HG03469 (cell line): Measurements from ENCODE around the gene AK9.
"Not testable (repeated sequence)": the region's sequence is repeated elsewhere in the genome, so short reads cannot be mapped to it uniquely, and the experiment has no call there.

Source experiments
- ATAC-seq: cut with Tn5 transposase; IDR thresholded peaks from one replicate; pipeline ENCODE4 v1.9.1; 2021; ENCODE audit warnings: mild to moderate bottlenecking, moderate library complexity, moderate number of reproducible peaks; ENCODE audit not compliant: unreplicated experiment

Gene AK9

DNA sequence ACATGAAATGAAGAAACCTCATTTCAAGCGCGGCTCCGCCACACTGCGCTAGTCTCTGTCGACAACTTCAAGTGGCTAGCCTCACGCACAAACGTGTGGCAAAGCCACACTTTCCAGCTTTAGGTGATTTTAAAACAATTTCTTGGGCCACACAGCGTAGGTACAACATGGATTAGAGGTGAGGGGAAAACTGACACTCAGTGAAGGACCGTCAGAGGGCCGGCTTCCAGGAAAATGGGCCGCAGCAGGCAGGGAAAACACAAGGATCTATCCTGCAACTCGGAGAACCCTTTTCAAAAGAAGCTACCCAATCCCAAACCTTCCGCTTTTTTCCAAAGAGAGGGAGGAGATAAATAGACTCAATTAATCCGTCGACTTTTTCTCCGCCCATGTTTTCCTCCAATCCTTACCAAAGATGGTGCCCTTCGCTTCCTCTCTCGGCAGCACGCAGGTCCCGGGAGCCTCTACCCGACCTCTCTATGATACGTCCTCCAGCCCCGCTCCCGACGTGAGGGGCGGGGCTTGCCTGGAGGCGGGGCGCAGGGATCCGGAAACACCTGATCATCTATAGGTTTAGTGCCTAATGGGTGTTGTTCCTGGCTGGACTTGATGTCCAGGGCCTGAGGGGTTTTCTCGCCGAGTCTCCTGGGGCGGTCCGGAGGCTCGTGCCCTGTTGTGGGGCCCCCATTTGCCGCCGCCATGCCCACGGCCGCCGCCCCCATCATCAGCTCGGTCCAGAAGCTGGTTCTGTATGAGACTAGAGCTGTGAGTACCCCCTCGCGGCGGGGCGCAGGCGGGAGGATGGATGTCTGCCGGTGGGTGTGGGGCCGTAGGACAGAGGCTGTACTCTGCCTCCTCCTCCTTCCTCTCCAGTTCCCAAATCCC, at the start of gene AK9, which contains the start of gene FIG4:
Gene AK9, minus strand, starts transcription at position 466 of the 885 bp plus-strand sequence. CDS start 15,457 bp downstream, outside the sequence.
Gene FIG4, plus strand, starts transcription at position 560 of the 885 bp plus-strand sequence. Its CDS starts 140 bp downstream, at position 700.
- ATAC-seq: peak; percentile 81

DNA sequence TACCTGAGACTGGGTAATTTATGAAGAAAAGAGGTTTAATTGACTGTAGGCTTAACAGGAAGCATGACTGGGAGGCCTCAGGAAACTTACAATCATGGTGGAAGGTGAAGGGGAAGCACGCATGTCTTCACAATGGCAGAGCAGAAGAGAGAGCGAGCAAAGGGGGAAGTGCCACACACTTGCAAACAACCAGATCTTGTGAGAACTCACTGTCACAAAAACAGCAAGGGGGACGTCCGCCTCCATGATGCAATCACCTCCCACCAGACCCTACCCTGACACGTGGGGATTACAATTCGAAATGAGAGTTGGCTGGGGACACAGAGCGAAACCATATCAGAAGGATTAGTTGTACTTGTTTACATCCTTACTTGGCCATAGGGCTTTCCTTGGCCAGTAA, 49.8 kb upstream of the AK9 start:
- no peak for ATAC-seq

DNA sequence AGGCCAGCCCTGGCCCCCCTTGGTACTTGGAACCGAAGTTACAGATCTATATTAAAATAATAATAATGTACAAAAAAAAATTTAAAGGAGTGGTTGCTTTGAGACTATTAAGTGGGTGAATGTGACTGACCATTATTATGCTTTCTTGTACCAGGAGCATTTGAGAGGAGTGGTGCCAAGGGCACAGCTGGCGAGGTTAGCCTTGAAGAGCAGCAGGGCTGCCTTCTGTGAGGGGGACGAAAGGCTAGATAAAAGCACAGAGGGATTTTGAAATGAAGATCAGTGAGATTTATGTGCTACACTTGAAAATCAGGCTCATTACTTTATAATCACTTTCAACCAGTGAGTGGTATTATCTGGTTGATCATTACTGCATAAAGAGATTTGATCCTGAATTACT, 48.7 kb upstream of the AK9 start:
- ATAC-seq: no peak

DNA sequence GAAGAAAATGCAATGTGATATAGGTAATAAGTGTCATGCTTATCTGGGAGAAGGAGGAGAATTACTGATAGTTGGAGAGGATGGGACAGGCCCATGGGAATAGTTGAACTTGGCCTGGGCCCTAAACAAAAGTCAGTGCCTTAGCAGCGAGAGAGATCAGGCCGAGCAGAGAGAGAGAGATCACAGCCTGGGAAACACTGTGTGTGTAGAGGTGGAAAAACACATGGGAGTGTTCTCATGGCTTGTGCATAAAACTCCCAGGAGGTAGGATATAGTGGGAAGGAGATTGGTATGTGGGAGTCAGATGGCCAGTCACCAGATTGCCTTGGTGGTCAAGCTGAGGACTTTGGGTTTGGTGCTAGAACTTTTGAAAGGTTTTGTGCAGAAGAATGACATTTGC, 47.7 kb upstream of the AK9 start:
- no peak for ATAC-seq

DNA sequence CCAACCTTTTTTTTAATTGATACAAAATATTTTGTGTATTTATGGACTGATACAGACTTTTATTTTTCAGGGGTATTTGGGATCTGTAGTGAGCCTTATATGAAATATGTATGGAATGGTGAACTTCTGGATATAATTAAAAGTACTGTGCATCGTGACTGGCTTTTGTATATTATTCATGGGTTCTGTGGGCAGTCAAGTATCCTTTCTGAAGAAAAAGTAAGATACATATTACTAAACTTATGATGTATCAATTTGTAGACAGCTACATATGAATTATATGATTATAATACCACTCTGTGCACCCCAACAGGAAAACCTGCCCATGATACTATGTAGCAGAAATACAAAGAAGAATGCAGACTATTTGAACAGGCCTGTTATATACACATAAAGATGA, 47.3 kb upstream of the AK9 start:
- no peak for ATAC-seq

DNA sequence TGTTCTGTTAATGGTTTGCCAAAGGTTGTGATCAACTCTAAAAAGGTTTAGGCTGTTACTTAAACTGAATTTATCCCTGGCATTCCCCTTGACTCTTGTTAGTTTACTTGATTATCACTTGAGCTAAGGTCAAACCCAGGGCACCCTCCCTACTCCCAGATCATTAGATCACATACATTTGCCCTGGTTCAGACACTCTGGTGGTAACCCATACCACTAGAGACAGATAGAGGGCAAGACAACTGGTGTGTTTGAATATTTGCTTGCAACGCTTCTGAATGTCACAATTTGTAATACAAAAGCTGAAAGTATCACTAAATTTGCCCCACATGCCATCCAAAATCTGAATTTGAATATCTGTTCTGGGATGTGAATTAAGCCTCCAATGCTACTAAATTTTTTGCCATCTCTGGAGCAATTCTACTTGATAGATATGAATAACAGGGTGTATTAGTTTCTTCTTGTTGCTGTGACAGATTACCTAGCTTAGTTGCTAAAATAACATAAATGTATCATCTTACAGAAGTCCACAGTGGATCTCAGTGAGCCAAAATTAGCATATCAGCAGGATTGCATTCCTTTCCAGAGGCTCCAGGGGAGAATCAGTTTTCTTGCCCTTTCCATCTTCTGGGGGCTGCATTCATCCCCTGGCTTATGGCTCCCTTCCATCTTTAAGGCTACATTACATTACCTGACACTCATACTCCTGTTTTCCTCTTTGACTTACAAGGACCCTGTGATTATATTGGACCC, 45.4 kb upstream of the AK9 start:
- no peak for ATAC-seq

DNA sequence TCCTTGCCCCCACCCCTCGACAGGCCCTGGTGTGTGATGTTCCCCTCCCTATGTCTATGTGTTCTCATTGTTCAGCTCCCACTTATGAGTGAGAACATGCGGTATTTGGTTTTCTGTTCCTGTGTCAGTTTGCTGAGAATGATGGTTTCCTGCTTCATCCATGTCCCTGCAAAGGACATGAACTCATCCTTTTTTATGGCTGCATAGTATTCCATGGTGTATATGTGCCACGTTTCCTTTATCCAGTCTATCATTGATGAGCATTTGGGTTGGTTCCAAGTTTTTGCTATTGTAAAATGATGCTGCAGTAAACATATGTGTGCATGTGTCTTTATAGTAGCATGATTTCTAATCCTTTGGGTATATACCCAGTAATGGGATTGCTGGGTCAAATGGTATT, 34.2 kb upstream of the AK9 start:
- not testable (repeated sequence) for ATAC-seq

DNA sequence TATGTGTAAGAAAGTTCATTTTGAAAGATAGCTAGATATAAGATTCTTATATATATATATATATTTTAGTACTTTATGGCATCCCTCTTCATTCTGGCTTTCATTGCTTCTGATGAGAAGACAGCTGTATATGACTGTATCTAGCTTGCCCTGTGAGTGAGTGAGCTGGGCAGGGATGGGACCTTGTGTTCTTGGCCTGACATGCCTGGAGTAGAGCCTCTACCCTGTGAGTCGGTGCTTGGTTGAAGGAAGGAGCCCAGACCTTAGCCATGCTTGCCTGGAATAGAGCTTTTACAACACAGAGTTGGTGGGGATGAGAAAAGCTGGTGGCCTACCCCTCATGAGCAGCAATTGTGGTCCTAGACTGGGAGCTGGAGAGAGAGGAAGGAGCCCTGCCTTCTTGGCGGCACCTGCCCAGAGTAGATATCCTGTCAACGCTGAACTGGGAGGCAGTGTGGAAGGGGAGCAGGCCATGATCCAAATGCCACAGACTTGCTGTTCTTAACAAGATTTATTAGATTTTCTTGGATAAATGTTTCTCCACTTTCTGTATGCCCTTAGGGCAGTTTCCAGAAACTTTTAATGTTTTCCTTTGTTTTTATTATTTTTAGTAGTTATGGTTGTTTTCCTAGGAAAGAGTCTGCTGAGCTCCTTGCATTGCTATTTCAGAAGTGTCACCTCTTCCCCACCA, 31.7 kb upstream of the AK9 start:
- ATAC-seq: no peak

DNA sequence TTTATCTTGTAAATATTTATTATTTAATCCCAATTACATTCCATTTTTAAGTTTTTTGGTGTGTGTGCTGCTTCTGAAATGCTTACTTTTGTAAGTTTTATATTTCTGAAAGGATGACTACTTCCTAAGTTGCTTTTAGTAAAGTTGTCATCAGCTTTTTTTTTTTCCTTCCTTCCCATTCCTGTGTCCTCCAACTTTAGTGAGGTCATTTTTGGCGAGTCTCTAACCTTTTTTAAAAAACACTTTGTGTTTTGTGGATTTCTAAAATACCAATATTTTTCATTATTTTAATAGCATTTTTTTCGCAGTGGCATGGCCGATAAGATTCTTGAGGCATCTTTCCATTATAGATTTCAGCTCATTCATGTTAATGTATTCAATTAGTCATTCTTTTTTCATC, 31.0 kb upstream of the AK9 start:
- ATAC-seq: no peak

DNA sequence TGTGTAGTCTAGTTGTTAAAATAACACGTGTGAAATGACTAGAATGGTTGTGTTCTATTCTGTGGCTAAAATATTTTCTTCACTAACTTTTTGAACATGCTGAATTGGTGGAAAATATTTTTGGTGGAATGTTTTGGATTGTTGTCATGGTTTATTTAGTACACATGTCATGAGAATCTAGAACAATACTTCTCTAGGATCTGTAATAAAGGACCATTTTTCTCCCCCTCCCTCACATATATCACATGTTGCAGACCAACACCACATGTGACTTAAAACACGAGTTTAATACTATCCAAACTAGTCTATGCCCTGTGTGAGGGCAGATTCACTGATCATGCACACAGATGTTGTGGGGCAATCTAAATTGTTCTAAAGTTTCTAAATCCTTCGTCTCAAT, 29.3 kb upstream of the AK9 start:
- ATAC-seq: no peak

DNA sequence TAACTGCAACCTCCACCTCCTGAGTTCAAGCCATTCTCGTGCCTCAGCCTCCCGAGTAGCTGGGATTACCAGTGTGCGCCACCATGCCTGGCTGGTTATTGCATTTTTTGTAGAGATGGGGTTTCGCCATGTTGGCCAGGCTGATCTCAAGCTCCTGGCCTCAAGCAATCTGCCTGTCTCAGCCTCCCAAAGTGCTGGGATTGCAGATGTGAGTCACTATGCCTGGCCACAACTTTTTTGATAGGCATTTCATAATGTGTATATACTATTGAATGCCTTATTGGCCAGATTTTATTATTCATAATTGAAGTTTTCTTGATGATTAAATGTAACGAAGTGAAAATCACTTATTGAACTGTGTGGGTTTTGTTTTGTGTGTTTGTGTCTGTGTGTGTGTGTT, 28.0 kb upstream of the AK9 start:
- ATAC-seq: no peak

DNA sequence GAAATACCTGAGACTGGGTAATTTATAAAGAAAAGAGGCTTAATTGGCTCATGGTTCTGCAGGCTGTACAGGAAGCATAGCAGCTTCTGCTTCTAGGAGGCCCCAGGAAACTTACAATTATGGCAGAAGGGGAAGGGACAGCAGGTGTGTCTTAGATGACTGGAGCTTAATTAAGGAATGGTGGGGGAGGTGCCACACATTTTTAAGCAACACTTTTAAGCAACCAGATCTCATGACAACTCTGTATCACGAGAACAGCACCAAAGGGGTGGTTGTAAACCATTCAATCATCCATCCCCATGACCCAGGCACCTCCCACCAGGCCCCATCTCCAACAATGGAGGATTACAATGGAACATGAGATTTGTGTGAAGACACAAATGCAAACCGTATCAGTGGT, 27.0 kb upstream of the AK9 start:
- ATAC-seq: no peak

DNA sequence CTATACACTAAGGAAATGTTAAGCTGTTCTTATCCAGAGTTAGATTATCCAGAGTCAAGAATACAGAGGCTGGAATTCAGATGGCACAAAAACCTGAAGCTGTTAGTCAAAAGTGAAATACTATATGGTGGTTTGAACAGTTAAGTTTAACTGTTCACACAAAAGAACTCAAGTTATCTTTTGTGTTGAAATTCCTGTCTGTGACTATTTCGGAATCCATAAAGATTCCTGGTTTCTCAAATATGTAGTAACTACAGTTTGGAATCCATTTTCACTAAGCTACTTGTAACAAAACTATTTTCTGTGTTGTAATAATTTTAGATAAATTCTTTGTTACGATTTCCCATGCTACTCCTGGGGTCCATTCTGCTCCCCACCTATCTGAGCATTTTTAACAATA, 24.6 kb upstream of the AK9 start:
- no peak for ATAC-seq

DNA sequence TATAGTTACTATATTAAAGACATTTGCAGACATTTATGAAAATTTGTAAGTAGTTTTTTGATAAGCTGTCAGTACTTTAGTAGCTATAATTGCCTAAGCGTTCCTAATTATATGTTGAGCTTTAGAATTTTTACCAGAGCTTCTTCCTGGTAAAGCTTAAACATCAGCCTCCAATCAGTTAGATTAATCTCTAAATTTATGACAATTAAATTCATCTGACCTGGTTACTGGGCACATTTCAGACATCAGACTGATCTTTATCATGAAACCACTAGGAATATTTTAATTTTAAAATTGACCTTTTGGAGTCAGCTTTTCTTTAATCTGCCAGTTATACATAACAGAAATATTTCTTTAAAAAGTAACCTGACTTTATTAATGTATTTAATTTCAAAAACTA, 23.6 kb upstream of the AK9 start:
- ATAC-seq: no peak

DNA sequence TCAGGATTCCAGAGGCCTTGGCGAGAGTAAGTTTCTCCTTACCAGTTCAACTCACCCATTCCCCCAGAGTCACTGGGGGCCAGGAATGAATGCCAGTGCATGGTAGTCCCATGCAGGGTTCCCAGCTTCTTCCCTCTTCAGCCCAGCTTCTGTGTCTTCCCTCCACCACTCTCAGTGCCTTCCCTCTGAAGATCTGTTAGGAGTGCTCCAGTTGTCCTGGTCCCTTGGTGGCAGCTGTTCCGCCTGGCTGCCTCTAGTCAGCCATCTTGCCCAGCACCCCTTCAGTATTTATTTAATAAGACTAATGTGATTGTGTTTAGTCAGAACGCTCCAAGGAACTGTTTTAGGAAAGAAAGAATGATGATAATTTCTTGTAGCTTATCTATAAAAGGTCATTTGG, 23.2 kb upstream of the AK9 start:
- no peak for ATAC-seq

DNA sequence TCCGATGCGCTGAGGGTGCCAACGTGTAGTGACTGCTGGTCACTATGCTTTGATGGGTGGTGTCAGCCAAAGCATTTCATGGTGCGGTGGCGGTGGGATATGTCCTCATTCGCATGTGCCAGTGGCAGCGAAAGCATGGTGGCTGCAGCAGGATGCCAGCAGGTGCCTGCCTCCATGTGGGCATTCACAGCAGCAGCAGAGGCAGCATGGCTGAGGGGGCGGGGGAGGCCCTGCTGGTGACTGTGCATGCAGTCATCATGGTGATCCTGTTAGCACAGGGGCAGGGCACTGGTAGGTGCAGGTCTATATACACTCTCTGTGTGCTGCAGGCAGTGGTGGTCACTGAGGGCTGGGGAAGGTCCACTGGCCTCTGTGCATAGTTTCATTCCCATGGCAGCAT, 22.1 kb upstream of the AK9 start:
- no peak for ATAC-seq

DNA sequence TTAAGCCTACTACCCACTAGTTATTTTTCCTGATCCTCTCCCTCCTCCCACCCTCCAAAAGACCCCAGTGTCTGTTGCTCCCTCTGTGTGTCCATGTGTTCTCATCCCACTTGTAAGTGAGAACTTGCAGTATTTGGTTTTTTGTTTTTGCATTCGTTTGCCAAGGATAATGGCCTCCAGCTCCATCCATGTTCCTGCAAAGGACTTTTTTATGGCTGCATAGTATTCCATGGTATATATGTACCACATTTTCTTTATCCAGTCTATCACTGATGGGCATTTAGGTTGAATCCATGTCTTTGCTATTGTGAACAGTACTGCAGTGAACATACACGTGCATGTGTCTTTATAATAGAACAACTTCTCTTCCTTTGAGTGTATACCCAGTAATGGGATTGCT, 17.1 kb upstream of the AK9 start:
- not testable (repeated sequence) for ATAC-seq

DNA sequence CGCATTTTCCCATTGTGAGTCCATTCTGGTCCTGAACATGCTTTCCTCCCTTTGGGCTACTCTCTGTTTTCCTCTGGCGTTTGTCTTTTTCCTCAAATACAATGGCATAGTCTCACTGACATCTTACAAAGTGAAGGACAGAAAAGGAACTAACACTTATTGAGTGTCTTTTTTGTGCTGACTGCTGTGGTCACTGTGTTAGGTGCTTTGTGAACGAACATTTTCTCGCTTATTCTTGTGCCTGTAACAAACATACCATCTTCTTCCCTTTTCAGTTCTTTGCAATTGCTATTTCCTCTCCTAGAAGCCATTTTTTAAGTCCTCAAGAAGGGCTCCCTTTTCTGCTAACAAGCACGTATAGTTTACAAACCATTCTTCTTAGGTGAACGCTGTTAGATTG, 15.5 kb upstream of the AK9 start:
- ATAC-seq: no peak

DNA sequence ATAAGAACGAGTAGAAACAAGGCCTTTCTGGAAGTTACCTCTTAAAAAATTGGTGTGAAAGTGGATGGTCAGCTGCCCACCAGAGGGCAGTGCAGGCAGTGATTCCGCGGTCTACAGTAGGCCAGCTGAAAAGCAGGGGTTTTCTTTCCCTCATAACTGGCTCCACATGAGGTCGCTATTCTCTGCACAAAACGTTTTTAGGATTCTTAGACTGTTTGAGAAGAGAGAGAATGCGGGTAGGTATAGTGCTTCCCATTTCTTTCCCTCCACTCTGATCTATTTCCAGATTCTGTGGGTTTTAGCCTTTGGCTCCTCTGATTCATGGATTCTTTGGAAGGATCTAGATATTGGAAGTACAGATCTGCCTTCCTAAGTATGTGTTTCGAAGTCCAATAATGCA, 14.3 kb upstream of the AK9 start:
- peak; percentile 68 for ATAC-seq

DNA sequence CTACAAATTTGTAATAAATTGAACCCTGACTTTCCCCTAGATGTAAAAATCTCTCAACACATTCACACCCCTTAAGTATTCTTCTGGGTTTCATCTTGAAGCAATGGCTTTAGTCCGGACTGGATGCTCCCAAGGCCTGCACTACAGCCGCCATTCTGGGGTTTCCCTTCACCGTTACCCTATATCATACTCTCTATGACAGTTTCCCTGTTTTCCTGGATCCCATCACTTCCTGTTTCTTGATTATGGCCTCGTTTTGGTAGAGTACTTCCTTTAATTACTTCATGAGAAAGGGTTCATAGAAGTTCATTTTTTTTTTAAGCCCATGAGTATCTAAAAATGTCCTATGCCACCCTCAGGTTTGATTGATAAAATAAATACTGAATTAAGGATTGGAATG, 11.8 kb upstream of the AK9 start:
- ATAC-seq: no peak

DNA sequence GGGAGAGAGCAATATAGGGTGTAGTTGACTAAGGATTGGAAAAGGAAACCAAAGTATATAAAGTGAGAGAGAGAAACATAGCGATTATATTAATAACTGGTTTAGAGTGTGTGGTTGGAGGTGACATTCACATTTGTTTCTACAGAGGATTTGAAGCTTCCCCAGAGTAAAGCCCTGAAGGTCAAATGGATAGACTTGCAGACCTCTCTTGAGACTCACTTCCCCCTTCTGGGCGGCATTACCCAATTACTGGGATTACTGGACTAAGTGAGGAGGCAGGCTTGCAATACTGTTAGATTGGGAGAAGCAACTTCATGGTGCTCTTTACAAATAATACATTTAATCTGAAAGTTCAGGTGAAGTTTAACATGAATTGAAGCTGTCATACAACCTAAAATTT, 10.8 kb upstream of the AK9 start:
- no peak for ATAC-seq

DNA sequence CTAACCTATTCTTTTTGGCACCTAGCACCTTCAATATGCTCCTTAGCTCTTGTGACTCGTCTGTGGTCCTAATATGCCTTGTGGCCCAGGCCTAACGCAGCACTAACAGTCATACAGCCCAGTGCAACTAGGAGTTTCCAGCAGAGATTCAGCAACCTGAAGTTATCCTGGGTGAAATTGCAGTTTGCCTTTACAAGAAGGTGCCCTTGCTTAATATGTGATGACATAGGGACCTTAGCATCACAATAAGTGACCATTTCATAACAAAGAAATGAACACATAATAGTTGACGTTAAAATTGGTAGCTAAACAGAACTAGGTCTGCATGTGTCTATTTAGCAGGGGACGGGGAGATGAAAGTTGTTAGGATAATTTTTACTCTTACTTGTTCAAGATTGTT, 10.2 kb upstream of the AK9 start:
- ATAC-seq: no peak
